HS-5 (cell line): ENCODE results near the gene NCKAP5.

ENCODE experiments used
- DNase-seq: peaks from one replicate; pipeline ENCODE4 v3.0.0-alpha.2; 2012; ENCODE audit warnings: low read depth

The NCKAP5 gene

GRCh38 chr2:133082034-133082433 lies 486.2 kb downstream of the NCKAP5 start:
- DNase-seq: no peak

GRCh38 chr2:133080822-133081221 lies 487.4 kb downstream of the NCKAP5 start:
- no peak for DNase-seq

GRCh38 chr2:133078667-133079411 lies 489.4 kb downstream of the NCKAP5 start:
- DNase-seq: no peak

DNA sequence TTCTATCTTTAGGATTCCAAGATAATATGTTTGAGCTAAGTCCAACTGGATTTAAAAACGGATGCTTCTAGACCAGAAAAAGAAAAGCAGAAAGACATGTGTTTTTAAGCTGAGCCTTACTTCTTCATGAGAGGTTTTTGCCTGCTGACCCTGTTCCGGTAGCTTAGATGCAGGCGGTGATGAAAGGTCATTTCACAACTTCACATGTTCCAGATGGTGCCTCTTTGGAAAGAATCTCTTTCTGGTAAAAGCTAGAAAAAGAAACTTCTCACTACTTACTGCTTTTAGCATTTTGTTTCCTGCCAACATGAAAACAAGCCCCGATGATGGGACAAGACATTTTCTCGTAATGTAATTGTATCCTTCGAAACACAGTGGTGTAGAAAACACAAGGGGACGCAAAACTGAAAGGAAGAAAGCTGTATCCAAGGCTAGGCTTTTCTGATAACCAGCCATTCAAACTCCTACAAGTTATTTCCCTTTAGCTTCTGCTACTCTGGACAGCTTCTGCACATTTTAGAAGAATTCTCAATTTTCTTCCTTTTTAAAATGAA lies 490.9 kb downstream of the NCKAP5 start:
- DNase-seq: no peak

- no peak for DNase-seq
These were observed 495.2 kb downstream of the NCKAP5 start for GRCh38 chr2:133072837-133073694.

DNA sequence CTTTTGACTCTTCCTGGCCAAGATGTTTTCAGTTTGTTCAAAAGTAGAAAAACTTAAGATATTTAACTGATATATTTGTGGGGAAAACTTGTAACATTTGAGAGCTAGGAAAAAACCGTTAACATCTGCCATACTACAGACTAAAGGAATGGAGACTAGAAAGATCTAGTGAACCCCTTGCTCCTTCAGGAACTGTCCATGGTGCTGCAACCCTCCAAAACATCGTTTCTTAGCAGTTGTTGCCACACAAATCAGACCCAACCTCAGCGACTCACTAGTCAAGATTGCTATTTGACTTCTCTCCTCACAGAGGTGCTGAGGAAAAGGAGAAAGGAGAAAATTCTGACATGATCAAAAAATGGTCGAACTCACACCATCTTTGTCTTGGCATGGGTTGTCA lies 504.5 kb downstream of the NCKAP5 start:
- DNase-seq: peak; percentile 4

DNA sequence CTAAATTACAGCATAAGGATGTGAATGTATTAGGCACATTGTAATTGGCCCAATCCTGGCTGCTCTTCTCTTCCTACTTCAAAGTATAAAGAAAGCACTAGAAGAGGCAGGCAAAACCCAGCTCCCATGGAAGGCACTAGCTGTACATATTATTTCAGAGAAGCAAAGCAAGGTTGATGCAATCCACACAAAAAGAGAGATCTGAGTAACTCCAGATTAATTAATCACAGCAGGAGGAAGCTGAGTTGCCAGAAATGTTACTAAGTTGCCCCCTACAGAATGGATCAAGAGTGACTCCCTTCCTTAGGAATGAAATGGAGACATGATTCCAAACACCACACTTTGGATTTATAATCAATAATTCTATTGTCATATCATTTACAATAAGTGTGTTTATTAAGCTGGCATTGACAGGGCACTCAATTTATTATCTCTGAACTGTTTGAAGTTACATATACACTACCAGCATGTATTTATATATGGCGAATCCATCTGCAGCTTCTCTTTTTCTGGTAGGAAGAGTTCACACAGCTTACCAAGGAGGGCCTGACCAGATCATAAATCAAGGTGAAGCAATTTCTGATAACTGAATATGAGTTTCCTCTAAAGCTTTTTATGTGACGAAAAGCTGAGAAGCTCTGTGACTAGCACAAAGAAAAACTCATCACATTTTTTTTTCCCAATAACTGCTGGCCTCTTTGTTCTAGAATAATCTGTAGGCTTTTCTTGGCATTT lies 505.2 kb downstream of the NCKAP5 start:
- DNase-seq: peak; percentile 9

GRCh38 chr2:133061874-133062593 lies 506.2 kb downstream of the NCKAP5 start:
- DNase-seq: no peak

- no peak for DNase-seq
These were observed 514.0 kb downstream of the NCKAP5 start for GRCh38 chr2:133054297-133054696.

GRCh38 chr2:133053541-133053940 lies 514.7 kb downstream of the NCKAP5 start:
- DNase-seq: no peak

DNA sequence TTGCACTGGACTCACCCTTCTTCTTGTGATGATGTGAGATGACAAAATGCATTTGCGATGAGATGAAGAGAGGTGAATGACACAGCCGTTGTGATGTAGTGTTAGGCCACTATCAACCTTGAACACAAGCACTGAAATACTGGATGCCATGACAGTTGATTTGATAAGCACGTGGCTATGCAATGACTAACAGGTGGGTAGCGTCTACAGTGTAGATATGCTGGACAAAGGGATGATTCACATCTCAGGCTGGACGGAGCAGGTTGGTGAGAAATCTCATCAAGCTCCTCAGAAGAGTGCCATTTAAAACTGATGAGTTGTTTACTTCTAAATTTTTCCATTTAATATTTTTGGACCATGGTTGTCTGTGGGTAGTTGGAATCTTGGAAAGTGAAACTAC lies 522.5 kb downstream of the NCKAP5 start:
- no peak for DNase-seq

- DNase-seq: no peak
These were observed 523.7 kb downstream of the NCKAP5 start for GRCh38 chr2:133044556-133044955.

DNA sequence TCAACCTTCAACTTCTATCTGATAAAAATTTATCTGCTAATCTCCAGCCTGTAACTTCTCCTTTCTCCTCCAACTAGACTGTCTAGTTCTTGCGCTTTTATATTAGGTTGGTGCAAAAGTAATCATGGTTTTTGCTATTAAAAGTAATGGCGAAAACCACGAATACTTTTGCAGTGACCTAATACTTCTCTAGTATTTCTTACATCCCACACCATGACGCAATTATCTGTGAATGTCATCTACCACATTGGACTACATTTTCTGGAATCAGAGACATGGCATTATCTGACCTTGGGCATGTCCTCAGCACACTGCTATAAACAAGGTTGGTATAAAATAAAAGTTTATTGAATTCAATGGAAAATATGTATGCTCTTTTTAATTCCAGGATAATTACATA lies 528.1 kb downstream of the NCKAP5 start:
- DNase-seq: peak; percentile 3

GRCh38 chr2:133039531-133039930 lies 528.7 kb downstream of the NCKAP5 start:
- no peak for DNase-seq

DNA sequence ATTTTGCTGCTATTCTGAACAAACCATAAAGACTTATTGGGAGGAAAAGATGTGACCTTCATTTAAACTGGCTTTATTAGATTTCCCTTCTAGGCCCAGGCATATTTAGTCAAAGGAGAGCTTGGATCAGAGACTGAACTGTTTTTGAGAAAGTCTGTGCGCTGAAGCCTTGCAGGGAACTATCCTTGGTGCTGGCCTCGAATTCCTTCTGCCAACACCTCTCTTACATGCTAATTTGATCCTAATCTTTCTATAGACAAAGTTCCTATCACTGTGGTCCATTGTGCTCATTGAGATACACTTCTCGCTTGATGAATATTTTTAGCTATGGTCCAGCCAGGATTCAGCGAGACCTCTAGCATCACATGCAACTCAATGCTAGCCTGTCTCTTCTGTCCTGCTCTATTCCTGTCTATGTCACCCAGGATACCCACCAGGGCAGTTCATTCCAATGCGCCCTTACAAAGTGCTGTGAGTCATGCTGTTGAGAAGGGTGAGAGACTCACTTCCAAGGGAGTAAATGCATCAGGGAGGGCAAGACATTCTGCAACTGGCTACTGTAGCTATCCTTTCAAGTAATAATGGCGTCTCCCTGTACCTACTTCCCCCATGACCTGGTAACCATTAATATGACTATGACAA lies 541.6 kb downstream of the NCKAP5 start:
- no peak for DNase-seq

GRCh38 chr2:133025004-133025403 lies 543.3 kb downstream of the NCKAP5 start:
- no peak for DNase-seq

DNA sequence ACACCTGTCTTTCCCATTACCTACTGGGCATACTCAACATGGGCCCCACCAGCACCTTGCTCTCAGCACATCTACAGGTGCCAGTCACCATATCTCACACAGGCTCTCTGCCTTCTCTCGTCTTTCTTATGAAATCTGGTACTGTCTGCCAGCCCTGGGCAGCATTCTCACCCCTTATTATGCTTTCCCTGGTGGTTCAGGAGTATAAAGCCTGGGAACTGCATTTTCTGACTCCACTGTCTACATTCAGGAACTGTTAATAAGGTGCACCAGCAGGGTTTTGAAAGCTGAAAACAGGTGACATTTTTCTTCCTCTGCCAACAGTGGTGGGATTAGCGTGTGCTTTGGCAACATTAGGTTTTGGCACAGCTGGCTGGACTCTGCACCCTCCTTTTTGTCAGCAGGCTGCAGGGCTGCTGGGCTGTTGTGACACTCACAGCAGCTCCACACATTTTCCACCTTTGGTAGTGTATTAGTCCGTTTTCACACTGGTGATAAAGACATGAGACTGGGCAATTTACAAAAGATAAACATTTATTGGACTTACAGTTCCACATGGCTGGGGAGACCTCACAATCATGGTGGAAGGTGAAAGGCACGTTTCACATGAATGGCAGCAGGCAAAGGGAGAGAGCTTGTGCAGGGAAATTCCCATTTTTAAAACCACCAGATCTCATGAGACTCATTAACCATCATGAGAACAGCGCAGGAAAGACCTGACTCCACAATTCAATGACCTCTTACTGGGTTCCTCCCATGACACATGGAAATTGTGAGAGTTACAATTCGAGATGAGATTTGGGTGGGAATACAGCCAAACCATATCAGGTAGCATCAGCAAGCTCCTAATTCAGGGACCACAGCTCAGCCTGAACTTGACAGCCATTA lies 555.2 kb downstream of the NCKAP5 start:
- no peak for DNase-seq

DNA sequence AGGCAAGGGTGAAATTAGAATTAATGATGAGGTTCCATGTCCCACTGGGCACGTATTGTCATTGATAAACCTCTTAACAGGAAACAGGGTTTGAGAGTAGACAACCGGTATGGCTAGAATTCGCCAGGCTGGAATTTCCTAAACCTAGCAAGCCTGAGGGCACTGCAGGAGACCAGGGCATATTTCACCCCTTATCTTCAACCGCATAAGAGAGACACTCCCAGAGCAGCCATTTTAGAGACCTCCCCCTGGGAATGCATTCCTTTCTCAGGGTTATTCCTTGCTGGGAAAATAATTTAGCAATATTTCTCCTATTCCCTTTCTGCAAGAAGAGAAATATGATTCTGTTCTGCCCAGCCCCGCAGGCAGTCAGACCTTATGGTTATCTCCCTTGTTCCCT lies 563.6 kb downstream of the NCKAP5 start:
- DNase-seq: no peak

DNA sequence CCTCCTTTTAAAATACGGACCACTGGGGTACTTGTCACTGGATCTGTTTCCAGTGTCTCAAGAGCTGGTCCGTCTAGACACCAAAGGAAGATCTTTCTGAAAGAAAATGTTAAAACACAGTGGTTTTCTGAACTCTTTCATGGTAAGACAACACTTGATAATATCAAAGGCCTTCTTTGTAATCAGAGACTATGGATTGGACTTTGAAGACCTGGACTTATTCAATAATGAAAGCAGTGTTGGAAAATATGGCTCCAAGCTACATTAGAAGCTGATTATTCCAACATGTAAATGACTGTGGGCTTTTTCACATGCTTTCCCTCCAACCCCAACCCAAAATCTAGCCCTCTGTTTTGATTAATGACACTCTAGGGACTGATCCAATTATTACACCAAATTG lies 568.8 kb downstream of the NCKAP5 start:
- no peak for DNase-seq

DNA sequence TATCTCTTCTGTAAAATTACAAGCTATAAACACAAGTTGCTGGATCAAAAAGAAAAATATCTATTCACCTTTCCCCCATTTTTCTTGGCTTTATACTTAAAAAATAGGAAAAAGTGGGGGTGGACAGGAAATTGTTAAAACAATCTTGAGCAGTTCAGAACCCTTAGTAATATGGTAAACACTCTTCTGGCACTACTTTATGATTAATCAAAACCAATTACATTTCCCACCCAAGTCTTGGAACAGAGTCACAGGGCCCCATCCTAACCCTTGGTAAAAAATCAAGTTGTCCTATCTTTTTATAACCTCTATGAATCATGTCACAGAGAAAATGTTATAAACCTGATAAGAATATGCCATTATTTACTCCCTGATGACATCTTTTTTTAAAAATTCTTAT lies 570.0 kb downstream of the NCKAP5 start:
- no peak for DNase-seq
